CD4-positive, alpha-beta T cell treated with Interleukin-17A for 1 hour (primary cell): ENCODE data around the gene OR10A4.
"Not testable (repeated sequence)": the region's sequence is repeated elsewhere in the genome, so short reads cannot be mapped to it uniquely, and the experiment has no call there.

ENCODE experiments used
- DNase-seq: peaks from one replicate; pipeline ENCODE4 v3.0.0-alpha.2; 2020

The OR10A4 gene

DNA sequence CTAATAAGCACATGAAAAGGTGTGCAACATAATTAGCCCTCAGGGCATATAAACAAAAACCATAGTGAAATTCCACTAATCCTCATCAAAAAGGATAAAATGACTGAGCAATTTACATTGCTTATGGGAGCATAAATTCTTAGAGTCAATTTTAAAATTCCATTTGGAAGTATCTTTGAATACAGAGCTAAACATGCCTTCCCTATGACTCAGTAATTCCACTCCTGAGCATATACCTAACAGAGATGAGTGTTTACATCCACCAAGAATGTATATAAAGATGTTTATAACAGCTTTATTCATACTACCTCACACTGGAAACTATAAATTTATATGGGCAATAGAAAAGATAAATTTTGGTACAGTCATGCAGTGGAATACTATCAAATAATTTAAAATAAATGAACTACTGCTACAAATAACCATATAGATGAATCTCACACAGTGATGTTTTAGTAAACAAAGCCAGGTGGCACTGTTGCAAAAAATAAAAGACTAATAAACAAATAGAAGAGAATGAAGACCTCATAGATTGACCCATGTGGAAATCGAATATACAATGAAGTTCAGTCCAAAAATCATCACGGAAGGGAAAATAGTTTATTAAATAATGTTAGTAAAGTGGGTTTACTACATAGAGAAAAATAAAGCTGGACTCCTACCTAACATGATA is 24.0 kb downstream of the OR10A4 start:
- no peak for DNase-seq

DNA sequence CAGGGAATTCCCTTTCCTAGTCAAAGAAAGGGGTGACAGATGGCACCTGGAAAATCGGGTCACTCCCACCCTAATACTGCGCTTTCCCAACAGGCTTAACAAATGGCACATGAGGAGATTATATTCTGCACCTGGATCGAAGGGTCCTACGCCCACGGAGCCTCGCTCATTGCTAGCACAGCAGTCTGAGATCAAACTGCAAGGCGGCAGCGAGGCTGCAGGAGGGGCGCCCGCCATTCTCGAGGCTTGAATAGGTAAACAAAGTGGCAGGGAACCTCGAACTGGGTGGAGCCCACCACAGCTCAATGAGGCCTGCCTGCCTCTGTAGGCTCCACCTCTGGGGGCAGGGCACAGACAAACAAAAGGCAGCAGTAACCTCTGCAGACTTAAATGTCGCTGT is 28.4 kb downstream of the OR10A4 start:
- not testable (repeated sequence) for DNase-seq

DNA sequence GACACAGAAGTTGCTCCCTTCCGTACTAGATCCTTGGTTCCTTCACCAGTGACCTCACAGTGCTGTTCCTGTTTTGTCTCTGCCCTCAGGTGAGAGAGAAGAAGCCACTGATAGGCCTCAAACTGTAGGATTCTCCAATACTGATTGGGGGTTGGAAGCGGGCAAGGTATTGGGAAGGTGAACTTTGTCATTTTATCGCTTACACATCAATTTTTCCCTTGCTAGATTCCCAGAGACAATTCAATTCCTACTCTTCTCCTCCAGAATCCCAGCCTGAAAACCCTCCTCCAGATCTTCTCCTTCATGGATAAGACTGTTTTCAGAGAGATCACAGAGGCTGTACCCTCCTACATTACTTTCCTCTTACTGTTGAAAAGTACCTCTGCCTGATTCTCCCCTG is 35.0 kb downstream of the OR10A4 start:
- no peak for DNase-seq

DNA sequence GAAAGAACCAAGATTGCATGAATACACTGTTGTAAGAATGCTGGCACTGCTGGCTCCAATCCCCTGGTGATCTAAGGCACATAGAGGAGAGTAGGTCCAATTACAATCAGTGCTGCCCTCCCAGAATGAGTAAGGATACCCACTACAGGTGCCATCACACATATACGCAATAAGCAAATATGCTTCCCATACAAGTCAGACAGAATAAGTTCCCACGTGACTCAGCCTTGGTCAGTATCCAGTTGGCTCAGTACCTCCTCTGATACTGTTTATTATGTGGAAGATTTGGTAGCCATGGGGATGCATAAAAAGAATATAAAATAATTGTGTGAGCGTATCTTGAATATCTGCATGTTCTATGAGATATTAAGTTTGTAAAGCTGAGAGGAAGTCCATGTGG is 35.5 kb downstream of the OR10A4 start:
- no peak for DNase-seq

DNA sequence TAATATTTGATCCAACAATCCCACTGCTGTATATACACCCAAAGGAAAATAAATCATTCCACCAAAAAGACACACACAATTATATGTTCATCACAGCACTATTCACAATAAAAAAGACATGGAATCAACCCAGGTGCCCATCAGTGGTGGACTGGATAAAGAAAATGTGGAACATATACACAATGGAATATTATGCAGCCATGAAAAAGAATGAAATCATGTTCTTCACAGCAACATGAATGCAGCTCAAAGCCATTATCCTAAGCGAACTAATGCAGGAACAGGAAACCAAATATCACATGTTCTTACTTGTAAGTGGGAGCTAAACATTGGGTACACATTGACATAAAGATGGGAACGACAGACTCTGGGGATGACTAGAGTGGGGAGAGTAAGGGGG is 43.3 kb downstream of the OR10A4 start:
- DNase-seq: no peak

DNA sequence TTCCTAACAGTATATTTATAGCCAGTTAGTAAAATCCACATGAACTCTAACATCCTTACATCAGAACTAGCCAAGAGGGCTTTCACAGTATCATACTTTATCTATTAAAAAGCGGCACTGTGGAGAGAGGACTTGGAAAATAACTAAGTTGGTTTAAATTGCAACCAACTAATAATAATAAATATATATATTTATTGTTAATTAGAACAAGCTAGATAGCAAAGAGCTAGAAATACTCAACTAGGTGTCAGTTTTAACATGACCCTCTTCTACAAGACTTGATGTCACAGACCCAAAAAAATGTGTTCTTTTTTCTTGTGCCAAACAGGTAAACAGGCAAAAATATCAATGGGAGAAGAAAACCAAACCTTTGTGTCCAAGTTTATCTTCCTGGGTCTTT is 44.3 kb downstream of the OR10A4 start, which contains the start of gene OR2D3:
OR2D3 (plus strand) TSS at position 301 of the 400 bp plus-strand sequence; CDS start at position 301, 0 bp downstream.
- no peak for DNase-seq

DNA sequence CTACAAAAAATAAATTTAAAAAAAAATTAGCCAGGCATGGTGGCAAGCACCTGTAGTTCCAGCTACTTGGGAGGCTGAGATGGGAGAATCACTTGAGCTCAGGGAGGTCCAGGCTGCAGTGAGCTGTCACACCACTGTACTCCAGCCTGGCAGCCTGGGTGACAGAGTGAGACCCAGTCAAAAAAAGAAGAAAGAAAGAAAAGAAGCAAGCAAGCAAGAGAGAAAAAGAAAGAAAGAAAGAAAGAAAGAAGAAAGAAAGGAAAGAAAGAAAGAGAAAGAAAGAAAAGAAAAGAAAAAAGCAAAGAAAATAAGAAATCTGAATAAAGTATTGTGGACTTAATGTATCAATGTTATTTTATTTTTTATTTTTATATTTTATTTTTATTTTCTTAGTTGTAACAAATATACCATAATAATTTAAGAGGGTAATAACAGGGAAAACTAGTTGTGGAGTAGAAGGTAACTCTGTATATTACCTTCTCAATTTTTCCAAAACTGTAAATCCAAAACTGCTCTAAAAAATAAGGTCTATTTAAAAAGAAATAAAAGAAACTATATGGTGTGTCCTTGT is 48.7 kb downstream of the OR10A4 start:
- no peak for DNase-seq

DNA sequence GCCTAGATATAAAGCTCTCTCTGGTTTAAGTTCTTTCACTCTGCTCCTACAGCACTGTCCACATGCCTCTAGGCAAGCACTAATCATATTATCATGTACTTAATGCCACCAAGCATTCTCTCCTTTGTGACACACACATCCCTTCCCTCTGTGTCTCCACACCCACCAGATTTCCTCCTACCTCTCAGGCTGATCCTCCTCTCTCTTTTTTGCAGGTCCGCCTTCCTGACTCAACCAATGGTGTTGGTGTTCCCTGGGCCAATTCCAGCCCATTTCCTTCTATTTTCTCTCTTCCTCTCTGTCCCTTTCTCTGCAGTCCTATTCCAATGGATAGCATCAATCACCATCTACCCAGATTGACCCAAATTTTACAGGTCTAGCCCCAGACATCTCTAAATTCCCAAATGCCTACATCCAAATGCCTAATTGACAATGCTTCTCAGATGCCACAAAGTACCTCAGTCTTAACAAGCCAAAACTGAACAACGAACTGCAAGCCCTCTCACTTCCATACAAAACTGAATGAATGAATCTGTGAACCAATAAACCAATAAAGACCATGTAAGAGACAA is 49.3 kb downstream of the OR10A4 start:
- no peak for DNase-seq

DNA sequence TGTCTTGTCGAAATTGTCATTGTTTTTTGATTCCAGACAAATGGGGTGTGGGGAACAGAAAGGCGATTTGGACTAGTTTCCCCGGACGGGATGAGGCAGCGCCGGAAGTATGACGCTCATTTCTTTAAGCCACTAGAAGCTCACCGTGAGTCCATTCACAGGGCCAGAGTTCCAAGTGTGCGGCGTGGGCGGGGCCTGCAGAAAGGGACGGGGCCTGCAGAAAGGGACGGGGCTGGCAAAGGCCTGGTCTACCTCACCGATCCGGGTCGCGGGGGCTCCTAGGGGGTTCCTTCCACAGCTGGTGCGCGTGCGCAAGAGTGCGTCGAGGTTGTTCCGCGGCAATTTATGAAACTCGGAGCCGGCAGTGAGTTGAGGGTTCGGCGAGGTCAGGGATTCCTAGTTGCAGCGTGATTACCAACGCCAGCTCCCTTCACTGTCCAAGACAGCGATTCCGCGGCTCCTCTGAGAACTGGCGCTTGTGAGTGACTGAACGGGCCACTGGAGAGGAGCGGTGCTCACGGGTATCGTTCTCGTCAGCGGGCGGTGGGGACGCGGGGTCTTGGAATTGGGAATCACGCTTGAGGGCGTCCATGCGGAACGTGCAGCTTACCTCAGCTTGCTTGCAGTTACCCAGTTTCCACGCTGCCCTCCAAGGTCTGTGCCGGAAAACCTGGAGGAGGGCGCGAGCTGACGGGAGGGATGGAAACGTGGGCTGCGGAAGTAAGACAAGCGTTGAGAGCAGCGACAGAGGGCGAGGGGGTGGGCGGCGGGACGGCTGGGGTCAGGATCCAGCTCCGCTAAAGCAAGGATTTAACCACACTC is 50.0 kb downstream of the OR10A4 start, which contains the start of gene ZNF215:
ZNF215 (plus strand) TSS at position 219 of the 822 bp plus-strand sequence. CDS start 5,847 bp downstream, outside the sequence.
- peak; percentile 14 for DNase-seq

DNA sequence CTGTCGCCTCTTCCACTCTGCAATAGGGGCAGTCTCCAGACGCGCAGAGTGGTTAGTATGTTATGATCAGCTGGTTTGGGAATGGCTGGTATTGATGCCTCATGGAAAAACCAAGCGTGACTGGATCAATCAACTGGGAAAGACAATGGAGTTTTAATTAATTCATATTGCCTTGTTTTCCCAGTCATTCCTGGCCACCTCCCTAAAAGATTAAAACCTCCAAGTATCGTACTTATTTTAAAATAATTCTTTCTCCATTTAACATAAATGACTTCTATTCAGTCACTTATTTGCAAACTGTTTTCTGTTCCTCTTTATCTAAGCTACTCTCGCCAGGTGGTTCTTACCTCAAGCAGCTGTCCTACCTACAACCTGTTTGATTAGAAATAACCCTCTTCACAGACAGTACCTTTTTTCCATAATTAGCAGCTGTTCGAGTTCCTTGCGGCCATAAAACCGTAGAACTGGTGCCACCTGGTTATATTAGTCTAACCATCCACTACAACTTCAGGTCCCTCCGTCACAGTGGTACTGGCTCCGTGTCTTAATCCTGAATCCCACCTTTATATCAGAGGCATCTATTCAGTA is 50.7 kb downstream of the OR10A4 start:
- no peak for DNase-seq
